Esophagus squamous epithelium (tissue), 5 donors: ENCODE results near the gene CTNS. TPM values are rescaled to one million over a fixed set of nuclear protein-coding genes. Genes with fewer than 3 reads are reported as not detected.

Experiments used
- DNase-seq: peaks from one replicate; lab custom pipeline; 2025; lab: John Stamatoyannopoulos, UW
- H3K27ac ChIP-seq, 4 donors: fragments of 200-600 bp; sonication (generic); one replicate each; pipeline ENCODE4 v1.5.1; 2016 to 2019; ENCODE audit warnings: mild to moderate bottlenecking in 1 of 4
- H3K27me3 ChIP-seq, 4 donors: fragments of 200-600 bp; sonication (generic); 1 replicate in 3 of 4; 2 replicates in 1 of 4; pipeline versions ENCODE4 v1.5.1 to v1.6.0; 2017 to 2021; ENCODE audit warnings: antibody characterized with exemption in 1 of 4
- H3K36me3 ChIP-seq, 3 donors: fragments of 200-600 bp; sonication (generic); one replicate each; pipeline ENCODE4 v1.5.1; 2016 to 2019
- H3K4me1 ChIP-seq, 3 donors: fragments of 200-600 bp; sonication (generic); one replicate each; pipeline ENCODE4 v1.5.1; 2017 to 2019
- H3K4me3 ChIP-seq, 4 donors: fragments of 200-600 bp; sonication (generic); 1 replicate in 3 of 4; 2 replicates in 1 of 4; pipeline ENCODE4 v1.5.1; 2016 to 2019; ENCODE audit warnings: mild to moderate bottlenecking in 2 of 4, moderate library complexity in 1 of 4
- H3K9me3 ChIP-seq, 3 donors: fragments of 200-600 bp; sonication (generic); one replicate each; pipeline ENCODE4 v1.5.1; 2016 to 2019
- POLR2A ChIP-seq, 4 donors: fragments of 450-650 bp; IDR thresholded peaks; one replicate each; pipeline ENCODE4 v1.6.1; 2017; ENCODE audit warnings: antibody characterized with exemption in 4 of 4, mild to moderate bottlenecking in 4 of 4, moderate library complexity in 3 of 4
- WGBS, 2 donors: methylation state at CpG; one replicate each; pipeline ENCODE4 v1.1.5; 2018; 5-methylcytosine and 5-hydroxymethylcytosine counted together
- intact Hi-C: fragments of 100-400 bp; cut with DNase I; formaldehyde crosslinking; loops from one replicate; pipeline ENCODE4 v1.15.0; 2022
- total RNA-seq, 4 donors: library from RNA; depleted of rRNA; stranded (reverse); fragments of >200 nt; gene quantifications; one replicate each; pipeline ENCODE4 v1.1.0, GENCODE V29; 2016
- TF ChIP-seq, protein P1 (sequence below), 6 experiments: fragments of 450-650 bp in 4 of 6; fragments of 200-600 bp in 2 of 6; sonication (generic) in 2 of 6; IDR thresholded peaks; one replicate each; pipeline ENCODE4 v1.5.1; 2016 to 2019; ENCODE audit warnings: antibody characterized with exemption in 6 of 6, mild to moderate bottlenecking in 4 of 6, moderate library complexity in 4 of 6
- donor health status: DM: yes; HTN: yes; CAD: no.

Gene CTNS
- total RNA-seq, 4 donors from 2014 or later = 5.9 to 14.3 (median 9.8) TPM

DNA sequence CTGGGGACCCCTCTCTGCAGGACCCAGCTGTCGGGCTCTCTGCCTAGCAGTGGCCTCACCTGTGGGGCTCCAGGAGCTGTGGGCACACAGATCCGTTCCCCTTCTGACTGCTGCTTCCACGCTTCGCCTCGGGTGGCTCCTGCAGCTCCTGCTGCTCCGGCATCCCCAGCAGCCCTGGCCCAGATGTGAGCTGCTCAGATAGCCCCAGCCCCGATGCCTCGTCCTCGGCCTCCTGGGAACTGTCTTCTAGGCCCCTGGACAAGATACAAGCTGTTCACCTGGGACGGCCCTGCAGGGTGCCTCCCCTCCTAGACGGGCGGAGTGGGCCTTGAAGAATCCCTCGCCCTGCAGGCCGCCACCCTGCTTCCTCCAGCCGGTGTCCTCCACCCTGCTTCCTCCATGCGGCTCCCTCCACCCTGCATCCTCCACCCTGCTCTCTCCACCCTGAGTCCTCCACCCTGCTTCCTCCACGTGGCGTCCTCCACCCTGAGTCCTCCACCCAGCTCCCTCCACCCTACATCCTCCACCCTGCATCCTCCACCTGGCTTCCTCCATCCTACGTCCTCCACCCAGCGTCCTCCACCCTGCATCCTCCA lies 43.1 kb downstream of the CTNS start:
- Histone ChIP-seq H3K27ac (no peak overlapping the region), H3K4me1 (peaks cover 0 to 18% (median 8%) of the 10 kb centered on the region in 3 donors), H3K27me3 (peaks cover 0 to 36% (median 0%) of the 10 kb centered on the region in 4 donors), H3K4me3 (no peak overlapping the region), H3K36me3 (no peaks in the 10 kb centered on the region), H3K9me3 (no peaks in the 10 kb centered on the region)
- 45 to 48% methylated on average over 11 to 14 of the region's 20 CpGs for WGBS, 2 donors
- TF ChIP-seq, protein P1, sequence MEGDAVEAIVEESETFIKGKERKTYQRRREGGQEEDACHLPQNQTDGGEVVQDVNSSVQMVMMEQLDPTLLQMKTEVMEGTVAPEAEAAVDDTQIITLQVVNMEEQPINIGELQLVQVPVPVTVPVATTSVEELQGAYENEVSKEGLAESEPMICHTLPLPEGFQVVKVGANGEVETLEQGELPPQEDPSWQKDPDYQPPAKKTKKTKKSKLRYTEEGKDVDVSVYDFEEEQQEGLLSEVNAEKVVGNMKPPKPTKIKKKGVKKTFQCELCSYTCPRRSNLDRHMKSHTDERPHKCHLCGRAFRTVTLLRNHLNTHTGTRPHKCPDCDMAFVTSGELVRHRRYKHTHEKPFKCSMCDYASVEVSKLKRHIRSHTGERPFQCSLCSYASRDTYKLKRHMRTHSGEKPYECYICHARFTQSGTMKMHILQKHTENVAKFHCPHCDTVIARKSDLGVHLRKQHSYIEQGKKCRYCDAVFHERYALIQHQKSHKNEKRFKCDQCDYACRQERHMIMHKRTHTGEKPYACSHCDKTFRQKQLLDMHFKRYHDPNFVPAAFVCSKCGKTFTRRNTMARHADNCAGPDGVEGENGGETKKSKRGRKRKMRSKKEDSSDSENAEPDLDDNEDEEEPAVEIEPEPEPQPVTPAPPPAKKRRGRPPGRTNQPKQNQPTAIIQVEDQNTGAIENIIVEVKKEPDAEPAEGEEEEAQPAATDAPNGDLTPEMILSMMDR (IDR thresholded peaks at IDR 0.05) = no peak
- no peak for TF ChIP-seq POLR2A (IDR thresholded peaks at IDR 0.05)
- intact Hi-C loops = no loop called here
- DNase-seq = no peak

DNA sequence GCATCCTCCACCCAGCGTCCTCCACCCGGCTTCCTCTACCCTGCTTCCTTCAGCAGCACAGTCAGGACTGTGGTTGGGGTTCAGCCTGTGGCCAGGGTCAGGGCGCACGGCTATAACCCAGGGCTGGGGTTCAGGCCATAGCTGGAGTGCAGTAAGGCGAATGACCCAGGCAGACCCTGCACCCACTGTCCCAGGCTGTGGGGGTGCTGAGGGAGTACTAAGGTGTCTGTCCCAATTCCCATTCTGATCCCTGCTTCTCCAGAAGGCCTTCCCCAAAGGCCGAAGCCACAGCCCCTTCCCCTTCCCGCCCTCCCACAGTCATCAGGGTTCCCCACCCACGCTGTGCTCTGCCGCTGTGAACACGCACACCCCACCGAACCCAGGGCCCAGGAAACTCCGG lies 44.5 kb downstream of the CTNS start:
- TF ChIP-seq, protein P1 (IDR thresholded peaks at IDR 0.05) = no peak
- no peak for TF ChIP-seq POLR2A (IDR thresholded peaks at IDR 0.05)
- DNase-seq = no peak
- peaks cover 0 to 24% (median 8%) of the 10 kb centered on the region in 3 donors for H3K4me1 ChIP-seq
- H3K27ac ChIP-seq = no peak overlapping the region
- peaks cover 0 to 45% (median 0%) of the 10 kb centered on the region in 4 donors for H3K27me3 ChIP-seq
- 75 to 87% methylated on average over 4 to 5 of the region's 12 CpGs for WGBS, 2 donors
- no peak overlapping the region for H3K4me3 ChIP-seq
- no peaks in the 10 kb centered on the region for H3K9me3 ChIP-seq
- intact Hi-C loops = no loop called here
- H3K36me3 ChIP-seq = no peaks in the 10 kb centered on the region

DNA sequence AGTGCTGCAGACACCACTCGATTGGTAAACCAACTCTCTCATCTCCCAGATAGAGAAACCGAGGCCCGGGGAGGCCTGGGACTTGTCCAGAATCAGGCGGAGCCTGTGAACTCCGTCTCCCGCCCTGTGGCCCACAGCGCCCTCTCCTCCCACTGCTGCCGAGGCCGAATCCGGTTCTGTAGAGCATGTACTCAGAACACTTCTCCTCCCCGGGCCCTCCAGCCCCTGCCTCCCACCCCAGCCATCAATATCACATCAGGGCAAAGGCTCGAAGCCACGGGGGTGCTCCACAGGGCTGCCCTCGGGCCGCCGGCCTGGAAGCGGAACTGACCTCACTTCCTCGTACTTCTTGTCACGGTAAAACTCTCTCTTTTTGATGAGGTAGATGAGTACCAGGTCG lies 45.0 kb downstream of the CTNS start:
- DNase-seq = no peak
- H3K36me3 ChIP-seq = no peaks in the 10 kb centered on the region
- intact Hi-C loops = no loop called here
- H3K27me3 ChIP-seq = peaks cover 0 to 45% (median 0%) of the 10 kb centered on the region in 4 donors
- no peak overlapping the region for H3K27ac ChIP-seq
- H3K4me3 ChIP-seq = no peak overlapping the region
- H3K4me1 ChIP-seq = peaks cover 0 to 24% (median 8%) of the 10 kb centered on the region in 3 donors
- TF ChIP-seq, protein P1 (IDR thresholded peaks at IDR 0.05) = no peak
- TF ChIP-seq POLR2A (IDR thresholded peaks at IDR 0.05) = no peak
- 87 to 100% methylated on average over 2 to 19 of the region's 20 CpGs for WGBS, 2 donors
- H3K9me3 ChIP-seq = no peaks in the 10 kb centered on the region

DNA sequence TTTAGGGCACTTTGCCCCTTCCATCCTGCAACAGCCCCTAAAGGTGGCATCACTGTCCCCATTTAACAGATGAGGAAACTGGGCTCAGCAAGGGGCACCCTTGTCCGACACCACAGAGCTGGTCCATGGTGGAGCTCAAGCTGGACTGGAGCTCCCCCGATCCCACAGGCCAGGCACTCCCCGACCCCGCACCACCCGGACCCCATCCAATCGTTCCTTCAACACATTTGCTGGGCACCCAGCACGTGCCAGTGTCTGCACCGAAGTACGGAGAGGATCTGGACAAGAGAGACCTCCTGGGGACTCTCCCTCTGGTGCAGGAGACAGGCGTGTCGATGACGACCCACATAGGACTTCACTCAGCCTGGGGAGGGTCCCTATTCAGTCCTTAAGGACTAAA lies 45.5 kb downstream of the CTNS start:
- WGBS, 2 donors = 82 to 87% methylated on average over 4 to 6 of the region's 12 CpGs
- TF ChIP-seq, protein P1 (IDR thresholded peaks at IDR 0.05) = no peak
- TF ChIP-seq POLR2A (IDR thresholded peaks at IDR 0.05) = no peak
- H3K36me3 ChIP-seq = no peaks in the 10 kb centered on the region

DNA sequence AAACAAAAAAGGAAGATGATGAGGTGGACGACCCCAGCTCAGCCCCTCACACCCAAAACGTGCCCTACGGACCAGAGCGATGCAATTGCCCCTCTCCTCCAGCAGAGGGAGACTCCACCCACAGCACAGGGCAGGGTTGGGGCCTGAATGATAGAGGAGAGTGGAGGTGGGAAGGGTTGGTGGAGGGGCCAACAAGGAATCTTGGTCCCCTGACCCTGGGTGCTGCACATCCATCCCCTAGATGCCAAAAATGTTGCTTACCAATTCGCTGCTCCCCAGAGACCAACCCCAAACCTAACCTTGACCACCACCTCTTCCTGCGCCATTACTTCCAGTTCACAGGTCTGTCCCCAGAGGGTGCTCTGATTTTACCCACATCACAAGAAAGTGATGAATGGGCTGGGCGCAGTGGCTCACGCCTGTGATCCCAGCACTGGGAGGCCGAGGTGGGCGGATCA lies 46.5 kb downstream of the CTNS start:
- TF ChIP-seq, protein P1 (IDR thresholded peaks at IDR 0.05) = peak; percentile 73 to 90 (median 85)
- no peak for TF ChIP-seq POLR2A (IDR thresholded peaks at IDR 0.05)
- peaks cover 0 to 23% (median 8%) of the 10 kb centered on the region in 3 donors for H3K4me1 ChIP-seq
- 14 to 39% methylated on average over 5 to 10 of the region's 10 CpGs for WGBS, 2 donors
- H3K36me3 ChIP-seq = no peaks in the 10 kb centered on the region
- DNase-seq = no peak
- intact Hi-C loops = no loop called here
- H3K4me3 ChIP-seq = no peak overlapping the region
- H3K9me3 ChIP-seq = no peaks in the 10 kb centered on the region
- no peak overlapping the region for H3K27ac ChIP-seq
- H3K27me3 ChIP-seq = peaks cover 0 to 45% (median 0%) of the 10 kb centered on the region in 4 donors

More for the DNA sequence above, 45.5 kb downstream of the CTNS start:
- intact Hi-C loops = no loop called here
- no peaks in the 10 kb centered on the region for H3K9me3 ChIP-seq
- DNase-seq = no peak
- peaks cover 0 to 45% (median 0%) of the 10 kb centered on the region in 4 donors for H3K27me3 ChIP-seq
- no peak overlapping the region for H3K27ac ChIP-seq
- peaks cover 0 to 24% (median 8%) of the 10 kb centered on the region in 3 donors for H3K4me1 ChIP-seq
- no peak overlapping the region for H3K4me3 ChIP-seq
